ENCODE measurements around the gene IFT27. TPM values are rescaled to one million over a fixed set of nuclear protein-coding genes. Genes with fewer than 3 reads are reported as not detected.

The IFT27 gene
- 31.2 TPM for total RNA-seq
- long read RNA-seq, transcript IFT27-205 (7 exons, 1,095 nt): major isoform, 37 of 57 reads
- long read RNA-seq, partial matches to known transcripts: 10 of 57 reads
- long read RNA-seq, other reads (novel, unspliced or antisense): 10 of 57 reads

- Histone ChIP-seq H3K36me3 (peaks cover 12% of the 10 kb centered on the region), H3K4me3 (peak within 1 kb of the TSS; percentile 98), H3K27ac (replicated peaks) (peak within 1 kb of the TSS; percentile 92), H3K9me3 (replicated peaks) (no peaks in the 10 kb centered on the region), H3K27me3 (ENCODE audit: low read depth) (no peaks in the 10 kb centered on the region), H3K4me1 (peaks cover 23% of the 10 kb centered on the region)
- intact Hi-C loops (cut with micrococcal nuclease): no loop called here
- DNase-seq: peak; percentile 97
- TF ChIP-seq CTCF (IDR thresholded peaks at IDR 0.05; ENCODE audit: borderline replicate concordance): no peak
Observed at GRCh38 chr22:36775964-36776669, at the start of gene IFT27. IFT27 (minus strand) TSS chr22:36776119; CDS start chr22:36775707, 412 bp downstream.

- intact Hi-C loops (cut with micrococcal nuclease): no loop called here
- peaks cover 81% of the 10 kb centered on the region for H3K27me3 ChIP-seq (ENCODE audit: low read depth)
Observed at GRCh38 chr22:36824655-36825054, 48.7 kb upstream of the IFT27 start.

GRCh38 chr22:36823186-36823839 lies 47.4 kb upstream of the IFT27 start:
- H3K27me3 ChIP-seq (ENCODE audit: low read depth): peaks cover 85% of the 10 kb centered on the region
- no peak overlapping the region for H3K4me3 ChIP-seq
- peaks cover 4% of the 10 kb centered on the region for H3K4me1 ChIP-seq
- intact Hi-C loops (cut with micrococcal nuclease): no loop called here
- H3K36me3 ChIP-seq: no peaks in the 10 kb centered on the region
- H3K27ac ChIP-seq (replicated peaks): no peak overlapping the region
- no peak for TF ChIP-seq CTCF (IDR thresholded peaks at IDR 0.05; ENCODE audit: borderline replicate concordance)
- H3K9me3 ChIP-seq (replicated peaks): no peaks in the 10 kb centered on the region
- no peak for DNase-seq

More at GRCh38 chr22:36824655-36825054, 48.7 kb upstream of the IFT27 start:
- Histone ChIP-seq H3K4me1 (peaks cover 4% of the 10 kb centered on the region), H3K36me3 (no peaks in the 10 kb centered on the region), H3K27ac (replicated peaks) (no peak overlapping the region), H3K9me3 (replicated peaks) (no peaks in the 10 kb centered on the region), H3K4me3 (no peak overlapping the region)
- no peak for TF ChIP-seq CTCF (IDR thresholded peaks at IDR 0.05; ENCODE audit: borderline replicate concordance)
- DNase-seq: no peak

GRCh38 chr22:36822581-36822980 lies 46.7 kb upstream of the IFT27 start:
- no peak for TF ChIP-seq CTCF (IDR thresholded peaks at IDR 0.05; ENCODE audit: borderline replicate concordance)
- peaks cover 4% of the 10 kb centered on the region for H3K4me1 ChIP-seq
- no peak overlapping the region for H3K27ac ChIP-seq (replicated peaks)
- no peaks in the 10 kb centered on the region for H3K36me3 ChIP-seq
- no peaks in the 10 kb centered on the region for H3K9me3 ChIP-seq (replicated peaks)
- no peak for DNase-seq
- H3K27me3 ChIP-seq (ENCODE audit: low read depth): peaks cover 92% of the 10 kb centered on the region
- no peak overlapping the region for H3K4me3 ChIP-seq
- intact Hi-C loops (cut with micrococcal nuclease): no loop called here

GRCh38 chr22:36819112-36819511 lies 43.2 kb upstream of the IFT27 start:
- peaks cover 100% of the 10 kb centered on the region for H3K27me3 ChIP-seq (ENCODE audit: low read depth)
- H3K9me3 ChIP-seq (replicated peaks): no peaks in the 10 kb centered on the region
- intact Hi-C loops (cut with micrococcal nuclease): no loop called here
- no peak for TF ChIP-seq CTCF (IDR thresholded peaks at IDR 0.05; ENCODE audit: borderline replicate concordance)
- H3K36me3 ChIP-seq: no peaks in the 10 kb centered on the region
- DNase-seq: no peak
- H3K4me1 ChIP-seq: peaks cover 17% of the 10 kb centered on the region
- H3K4me3 ChIP-seq: no peak overlapping the region
- no peak overlapping the region for H3K27ac ChIP-seq (replicated peaks)
